GM12801 (cell line): ENCODE data around the gene CCSER2.

ENCODE experiments used
- TF ChIP-seq, protein P1 (sequence below): IDR thresholded peaks from one replicate; pipeline ENCODE4 v1.5.1; 2011; ENCODE audit warnings: control low read depth; ENCODE audit not compliant: insufficient read length; ENCODE audit errors: extremely low read depth

Gene CCSER2

DNA sequence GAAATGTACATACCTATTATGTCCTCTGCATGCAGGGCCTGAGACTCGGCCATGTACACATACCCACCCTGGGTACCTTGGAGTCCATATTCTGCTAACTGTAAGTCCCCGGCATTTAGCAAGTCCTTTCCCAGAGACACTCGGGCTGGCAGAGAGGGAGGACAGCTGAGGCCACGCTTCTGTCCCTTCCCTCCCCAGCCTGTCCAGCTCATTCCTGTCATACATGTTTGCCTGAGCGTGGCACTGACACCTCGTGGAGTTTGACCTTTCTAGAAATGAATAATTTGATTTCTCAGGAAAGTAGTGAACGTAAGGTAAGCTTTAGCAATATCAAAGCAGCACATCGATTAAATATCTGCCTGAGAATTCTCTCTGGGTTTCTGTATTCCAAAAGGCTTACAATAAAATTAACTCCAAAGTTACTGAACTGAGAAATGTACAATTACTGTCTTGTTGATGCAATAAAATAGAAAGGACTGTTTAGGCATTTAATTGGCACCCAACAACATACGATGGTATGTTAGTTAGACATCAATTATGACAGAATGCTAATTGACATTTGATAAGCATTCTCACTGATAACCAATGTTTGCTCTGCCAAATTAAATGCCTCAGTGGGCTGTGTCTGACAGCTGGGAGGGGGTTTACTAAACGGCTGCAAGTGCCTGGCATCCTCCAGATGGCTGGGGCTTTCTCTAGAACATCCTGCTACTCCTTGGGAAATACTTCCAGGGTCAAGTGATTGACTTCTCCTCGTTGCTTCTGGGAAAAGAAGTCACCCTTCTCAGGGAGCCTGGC lies 221.2 kb downstream of the CCSER2 start:
- TF ChIP-seq, protein P1, sequence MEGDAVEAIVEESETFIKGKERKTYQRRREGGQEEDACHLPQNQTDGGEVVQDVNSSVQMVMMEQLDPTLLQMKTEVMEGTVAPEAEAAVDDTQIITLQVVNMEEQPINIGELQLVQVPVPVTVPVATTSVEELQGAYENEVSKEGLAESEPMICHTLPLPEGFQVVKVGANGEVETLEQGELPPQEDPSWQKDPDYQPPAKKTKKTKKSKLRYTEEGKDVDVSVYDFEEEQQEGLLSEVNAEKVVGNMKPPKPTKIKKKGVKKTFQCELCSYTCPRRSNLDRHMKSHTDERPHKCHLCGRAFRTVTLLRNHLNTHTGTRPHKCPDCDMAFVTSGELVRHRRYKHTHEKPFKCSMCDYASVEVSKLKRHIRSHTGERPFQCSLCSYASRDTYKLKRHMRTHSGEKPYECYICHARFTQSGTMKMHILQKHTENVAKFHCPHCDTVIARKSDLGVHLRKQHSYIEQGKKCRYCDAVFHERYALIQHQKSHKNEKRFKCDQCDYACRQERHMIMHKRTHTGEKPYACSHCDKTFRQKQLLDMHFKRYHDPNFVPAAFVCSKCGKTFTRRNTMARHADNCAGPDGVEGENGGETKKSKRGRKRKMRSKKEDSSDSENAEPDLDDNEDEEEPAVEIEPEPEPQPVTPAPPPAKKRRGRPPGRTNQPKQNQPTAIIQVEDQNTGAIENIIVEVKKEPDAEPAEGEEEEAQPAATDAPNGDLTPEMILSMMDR: no peak

DNA sequence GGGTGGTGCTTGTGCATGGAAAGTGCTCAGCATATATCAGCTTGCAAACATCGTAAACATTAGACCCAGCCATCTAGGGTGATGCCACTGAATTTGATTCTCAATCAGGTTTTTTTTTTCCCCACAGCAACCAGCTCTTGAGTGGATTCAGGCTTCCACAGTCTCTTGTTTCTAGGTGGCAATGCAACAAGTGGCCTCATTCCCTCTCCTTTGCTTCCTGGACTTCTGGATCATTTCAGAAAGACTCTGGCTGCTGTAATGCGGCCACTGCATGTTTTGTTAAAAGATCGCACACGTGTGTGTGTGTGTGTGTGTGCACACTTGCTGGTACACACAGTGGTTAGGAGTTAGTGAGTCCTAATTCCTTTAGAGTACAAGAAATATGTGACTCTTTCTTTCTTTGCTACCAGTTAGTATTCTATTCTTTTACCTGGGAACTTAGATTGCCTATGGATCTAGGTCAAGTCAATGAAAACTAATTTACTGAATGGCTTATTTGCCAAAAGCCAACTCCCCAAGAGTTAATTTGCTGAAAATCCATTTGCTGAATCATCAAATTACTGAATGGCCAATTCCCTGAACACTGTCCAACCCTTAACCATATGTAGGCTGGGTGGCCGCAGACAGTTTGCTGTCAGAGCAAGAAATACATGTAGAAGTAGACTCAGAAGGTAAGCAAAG lies 222.5 kb downstream of the CCSER2 start:
- TF ChIP-seq, protein P1: no peak

DNA sequence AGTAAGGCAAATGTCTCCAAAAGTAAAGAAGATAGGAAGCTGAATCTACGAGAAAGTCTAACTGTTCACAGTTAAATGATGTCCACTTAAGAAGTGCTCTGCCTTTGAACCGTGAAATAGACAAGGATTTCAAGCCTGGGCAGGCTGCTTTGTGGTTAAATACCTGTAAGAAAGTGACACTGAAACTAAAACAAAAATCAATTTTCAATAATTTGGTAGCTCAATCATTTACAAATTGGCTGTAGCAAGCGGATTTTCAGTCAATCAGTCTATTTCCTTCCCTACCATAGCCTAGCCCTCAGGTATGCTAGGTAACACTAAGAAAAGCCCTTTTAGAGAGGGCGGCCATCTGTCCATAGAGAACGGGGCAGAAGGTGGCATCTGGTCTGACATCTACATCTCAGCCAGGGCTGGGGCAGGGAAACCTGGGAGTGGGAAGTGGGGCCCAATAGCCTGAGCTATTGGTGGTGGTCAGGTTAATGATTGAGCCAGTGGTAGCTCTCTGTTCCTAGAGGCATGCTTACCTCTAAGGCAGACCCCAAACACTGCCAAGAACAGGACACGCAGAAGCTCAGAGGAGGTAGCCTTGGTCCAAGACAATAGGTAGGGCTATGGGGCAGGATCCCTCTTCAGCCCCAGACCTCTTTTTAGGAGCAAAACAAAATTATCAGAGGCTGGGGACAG lies 223.2 kb downstream of the CCSER2 start:
- TF ChIP-seq, protein P1: no peak

- TF ChIP-seq, protein P1: no peak
Observed at GRCh38 chr10:84552478-84552877, 224.1 kb downstream of the CCSER2 start.

DNA sequence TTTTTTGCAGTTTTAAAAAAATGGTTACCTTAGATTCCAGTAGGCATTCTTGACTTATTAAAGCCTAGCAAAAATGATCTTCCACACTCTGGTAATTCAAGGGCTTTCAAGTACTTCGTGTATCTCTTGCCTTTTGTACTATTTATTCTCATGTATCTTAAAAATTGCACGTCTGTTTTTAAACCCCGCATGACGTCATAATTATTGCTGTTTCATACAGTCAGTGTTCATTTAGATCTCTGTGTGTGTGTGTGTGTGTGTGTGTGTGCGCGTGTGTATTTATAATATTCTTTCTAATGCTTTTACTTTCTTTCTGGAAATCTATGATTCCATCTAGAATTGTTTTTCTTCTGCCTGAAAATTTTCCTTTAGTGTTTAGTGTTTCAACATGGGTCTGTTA lies 234.2 kb downstream of the CCSER2 start:
- TF ChIP-seq, protein P1: no peak

- TF ChIP-seq, protein P1: no peak
Observed at GRCh38 chr10:84563355-84563754, 235.0 kb downstream of the CCSER2 start.

GRCh38 chr10:84563868-84564267 lies 235.5 kb downstream of the CCSER2 start:
- TF ChIP-seq, protein P1: no peak
